HG03460 (cell line): ENCODE results near the gene KRTAP10-6.
"Not testable (repeated sequence)": the region's sequence is repeated elsewhere in the genome, so short reads cannot be mapped to it uniquely, and the experiment has no call there.

Experiments used
- ATAC-seq: cut with Tn5 transposase; IDR thresholded peaks from one replicate; pipeline ENCODE4 v1.9.1; 2021; ENCODE audit not compliant: unreplicated experiment

KRTAP10-6 gene

DNA sequence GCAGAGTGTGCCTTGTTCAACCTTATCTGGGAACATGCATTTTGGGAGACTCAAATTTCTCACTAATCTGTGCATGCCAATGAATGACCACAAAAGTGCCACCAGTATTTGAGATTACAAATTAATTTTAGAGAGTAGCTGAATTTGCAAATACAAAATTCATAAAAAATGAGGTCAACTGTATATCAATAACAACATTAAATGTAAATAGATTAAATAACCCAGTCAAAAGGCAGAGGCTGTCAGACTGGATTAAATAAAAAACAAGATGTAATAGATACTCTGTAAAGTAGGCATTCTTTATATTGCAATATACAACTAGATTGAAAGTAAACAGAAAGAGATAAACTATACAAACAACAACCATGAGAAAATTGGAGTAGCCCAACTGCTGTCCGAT, 28.2 kb downstream of the KRTAP10-6 start:
- no peak for ATAC-seq

GRCh38 chr21:44558695-44559094, 33.6 kb downstream of the KRTAP10-6 start, which contains the start of gene KRTAP10-3:
Gene KRTAP10-3, minus strand, starts transcription at chr21:44558795. Its CDS starts 80 bp downstream, at chr21:44558715.
- no peak for ATAC-seq

GRCh38 chr21:44558329-44558675, 34.0 kb downstream of the KRTAP10-6 start:
- ATAC-seq = not testable (repeated sequence)

GRCh38 chr21:44557491-44558328, 34.6 kb downstream of the KRTAP10-6 start:
- no peak for ATAC-seq

DNA sequence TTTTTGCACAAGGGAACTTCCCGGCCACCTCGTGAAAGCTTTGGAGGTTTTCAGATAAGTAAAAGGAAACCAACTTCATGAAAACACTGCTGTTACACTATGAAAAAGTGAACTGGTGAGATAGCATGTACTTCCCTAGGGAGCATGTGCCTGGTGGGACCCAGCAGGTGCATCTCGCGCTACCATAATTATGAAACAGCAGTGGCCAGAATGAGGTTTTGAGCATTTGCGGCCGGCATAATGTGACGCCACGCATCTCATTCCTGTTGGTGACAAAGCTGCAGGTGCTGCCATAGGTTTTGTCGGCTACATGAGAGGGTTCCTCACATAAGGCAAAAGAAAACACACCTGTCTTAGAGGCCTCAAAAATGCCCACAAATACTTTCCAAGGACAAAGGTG, 35.4 kb downstream of the KRTAP10-6 start:
- no peak for ATAC-seq

DNA sequence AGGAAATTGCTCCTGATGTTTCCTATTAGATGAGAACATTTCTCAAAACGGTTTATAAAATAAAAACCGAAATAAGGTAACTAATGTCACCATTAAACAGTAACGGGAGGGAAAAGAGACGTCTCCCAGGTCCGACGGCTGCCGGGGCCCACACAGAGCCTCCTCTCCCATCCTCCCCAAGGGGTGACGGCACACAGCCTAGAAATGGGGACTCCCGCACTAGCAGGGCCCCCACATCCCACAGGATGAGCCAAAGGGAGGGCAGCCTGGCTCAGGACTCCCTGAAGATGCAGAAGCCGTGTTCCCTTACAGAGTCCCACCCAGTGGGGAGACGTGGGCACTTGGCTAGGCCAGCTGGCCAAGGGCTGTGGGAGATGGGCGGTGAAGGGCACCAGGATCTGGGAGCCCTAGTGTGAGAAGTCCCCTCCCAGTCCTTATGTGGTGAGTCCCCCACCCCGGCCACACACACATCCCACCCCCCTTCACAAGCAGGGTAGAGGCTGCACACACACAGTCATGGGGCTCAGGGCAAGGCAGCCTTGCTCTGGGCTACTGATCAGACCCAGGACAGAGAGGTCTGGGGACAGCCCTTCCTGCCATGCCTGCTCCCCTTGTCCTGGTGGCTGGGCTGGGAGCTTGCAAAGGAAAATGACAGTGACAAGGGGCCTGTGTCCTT, 37.0 kb downstream of the KRTAP10-6 start:
- ATAC-seq = no peak

DNA sequence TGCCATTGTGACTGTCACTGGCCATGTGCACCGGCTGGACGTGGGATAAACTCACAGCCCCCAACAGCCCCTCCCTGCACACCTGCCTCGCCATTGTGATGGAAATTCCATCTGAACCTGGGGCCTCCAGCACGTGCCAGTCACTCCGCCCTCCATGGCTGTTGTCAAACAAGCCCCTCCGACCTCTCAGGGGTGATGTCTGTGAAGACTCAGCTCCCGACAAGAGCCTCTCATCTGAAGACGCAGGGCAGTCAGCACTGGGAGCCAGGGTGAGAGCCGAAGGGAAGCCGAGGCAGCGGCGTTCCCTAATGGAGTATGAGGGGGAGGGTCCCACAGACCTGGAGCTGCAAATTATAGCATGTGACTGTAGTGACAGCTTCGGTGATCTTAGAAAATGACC, 39.6 kb downstream of the KRTAP10-6 start:
- ATAC-seq = no peak

DNA sequence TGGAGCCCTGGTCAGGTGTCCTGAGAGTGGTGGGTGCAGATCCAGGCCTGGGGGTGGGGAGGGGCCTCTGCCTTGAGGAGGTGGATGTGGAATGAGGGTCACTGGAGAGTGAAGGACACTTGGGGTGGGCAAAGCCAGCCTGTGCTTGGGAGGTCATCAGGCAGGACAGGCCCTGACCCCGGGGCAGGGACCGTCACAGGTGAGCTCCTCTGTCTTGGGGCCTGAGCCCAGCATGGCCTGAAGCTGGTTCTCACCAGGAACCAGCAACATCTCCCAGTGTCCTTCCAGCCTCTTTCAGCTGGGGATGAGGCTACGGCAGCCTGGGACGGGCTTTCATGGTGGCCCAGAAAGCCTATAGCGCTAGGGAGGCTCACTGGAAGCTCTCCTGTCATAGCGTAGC, 40.2 kb downstream of the KRTAP10-6 start:
- no peak for ATAC-seq

GRCh38 chr21:44551340-44551961, 40.9 kb downstream of the KRTAP10-6 start, which contains the start of gene KRTAP10-2:
Gene KRTAP10-2, minus strand, starts transcription at chr21:44551505. Its CDS starts 47 bp downstream, at chr21:44551458.
- ATAC-seq = no peak

DNA sequence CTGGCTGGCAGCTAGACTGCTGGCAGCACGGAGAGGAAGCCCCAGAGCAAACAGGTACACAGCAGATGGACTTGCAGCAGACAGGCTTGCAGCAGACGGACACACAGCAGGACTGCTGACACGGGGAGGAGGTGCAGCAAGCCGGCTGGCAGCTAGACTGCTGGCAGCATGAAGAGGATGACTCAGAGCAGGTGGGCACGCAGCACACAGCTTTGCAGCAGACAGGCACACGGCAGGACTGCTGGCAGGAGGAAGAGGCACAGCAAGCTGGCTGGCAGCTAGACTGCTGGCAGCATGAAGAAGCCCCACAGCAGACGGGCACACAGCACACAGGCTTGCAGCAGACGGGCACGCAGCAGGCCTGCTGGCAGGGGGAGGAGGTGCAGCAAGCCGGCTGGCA, 41.5 kb downstream of the KRTAP10-6 start:
- no peak for ATAC-seq

- not testable (repeated sequence) for ATAC-seq
Measured at GRCh38 chr21:44550285-44550684, 42.0 kb downstream of the KRTAP10-6 start.

DNA sequence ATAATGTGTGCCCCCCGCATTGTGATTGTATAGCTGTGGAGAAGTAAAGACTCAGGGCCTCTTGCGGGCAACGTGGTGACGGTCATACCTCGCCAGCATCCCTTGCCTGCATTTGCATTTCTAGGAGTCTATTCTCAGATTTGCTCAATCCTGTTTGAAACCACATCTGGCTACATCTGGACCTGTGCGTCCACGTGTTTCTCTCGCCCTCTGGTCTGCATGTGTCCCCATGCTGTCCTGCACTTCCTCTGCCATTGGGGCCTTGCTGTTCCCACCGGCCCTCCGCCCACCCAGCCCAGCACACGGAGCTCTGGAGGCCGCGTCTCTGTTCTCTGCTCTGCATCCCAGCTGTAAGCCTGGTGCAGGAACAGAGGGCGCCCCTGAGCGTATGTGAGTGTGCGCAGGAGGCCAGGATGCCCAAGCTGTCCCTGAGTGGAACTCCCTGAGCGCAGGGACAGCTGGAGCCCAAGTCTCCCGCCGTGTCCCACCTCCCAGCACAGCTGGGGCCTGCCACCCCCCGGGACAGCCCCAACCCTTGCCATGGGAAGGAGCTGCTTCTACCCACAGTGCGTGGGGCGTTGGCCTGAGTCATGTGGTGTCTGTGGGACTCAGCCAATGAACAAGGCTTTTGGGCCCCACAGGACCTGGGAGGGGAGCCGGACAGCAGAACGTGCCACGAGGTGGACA, 42.6 kb downstream of the KRTAP10-6 start:
- no peak for ATAC-seq

- no peak for ATAC-seq
Measured at GRCh38 chr21:44548922-44549321, 43.4 kb downstream of the KRTAP10-6 start.

DNA sequence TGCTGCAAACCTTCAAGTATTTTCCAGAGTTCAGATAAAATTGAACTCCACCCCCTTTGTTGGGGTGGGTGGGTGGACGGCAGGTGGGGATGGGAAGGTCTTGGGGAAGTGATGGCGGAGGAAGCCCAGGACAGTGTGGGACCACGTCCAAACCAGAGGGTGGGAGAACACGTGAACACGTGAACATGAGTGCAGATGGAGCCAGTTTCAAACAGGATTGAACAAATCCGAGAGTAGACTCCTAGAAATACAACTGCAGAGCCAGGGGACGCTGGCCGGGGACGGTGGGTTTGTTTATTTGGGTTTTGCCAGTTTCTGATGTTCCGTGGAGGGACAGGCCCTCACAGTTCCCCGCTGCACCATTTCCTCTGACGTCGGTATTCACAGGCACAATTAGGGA, 43.9 kb downstream of the KRTAP10-6 start:
- ATAC-seq = no peak

GRCh38 chr21:44547656-44548331, 44.5 kb downstream of the KRTAP10-6 start:
- no peak for ATAC-seq

DNA sequence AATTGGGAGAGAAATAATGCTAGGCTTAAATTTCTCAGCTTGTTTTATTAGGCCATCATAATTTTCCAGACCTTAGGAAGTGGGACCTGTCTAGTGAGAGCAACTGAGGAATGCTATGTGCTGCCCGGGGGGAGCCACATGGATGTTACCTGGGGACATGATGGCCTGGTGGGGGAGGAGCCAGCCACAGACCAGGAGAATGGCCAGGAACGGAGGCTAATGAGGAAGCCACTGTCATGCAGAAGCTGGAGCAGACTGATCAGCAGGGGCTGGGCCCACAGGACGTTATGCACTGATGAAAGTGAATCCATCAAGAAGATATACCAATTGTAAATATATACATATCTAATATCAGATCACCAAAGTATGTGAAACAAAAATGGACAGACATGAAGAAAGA, 47.7 kb downstream of the KRTAP10-6 start:
- ATAC-seq = no peak

- ATAC-seq = no peak
Measured at GRCh38 chr21:44542716-44543115, 49.6 kb downstream of the KRTAP10-6 start.
